GM21390 (cell line): ENCODE measurements around the gene SLC39A11.
"Not testable (repeated sequence)": the region's sequence is repeated elsewhere in the genome, so short reads cannot be mapped to it uniquely, and the experiment has no call there.

Source experiments
- ATAC-seq: cut with Tn5 transposase; IDR thresholded peaks from one replicate; pipeline ENCODE4 v1.9.1; 2021; ENCODE audit not compliant: unreplicated experiment

The SLC39A11 gene

DNA sequence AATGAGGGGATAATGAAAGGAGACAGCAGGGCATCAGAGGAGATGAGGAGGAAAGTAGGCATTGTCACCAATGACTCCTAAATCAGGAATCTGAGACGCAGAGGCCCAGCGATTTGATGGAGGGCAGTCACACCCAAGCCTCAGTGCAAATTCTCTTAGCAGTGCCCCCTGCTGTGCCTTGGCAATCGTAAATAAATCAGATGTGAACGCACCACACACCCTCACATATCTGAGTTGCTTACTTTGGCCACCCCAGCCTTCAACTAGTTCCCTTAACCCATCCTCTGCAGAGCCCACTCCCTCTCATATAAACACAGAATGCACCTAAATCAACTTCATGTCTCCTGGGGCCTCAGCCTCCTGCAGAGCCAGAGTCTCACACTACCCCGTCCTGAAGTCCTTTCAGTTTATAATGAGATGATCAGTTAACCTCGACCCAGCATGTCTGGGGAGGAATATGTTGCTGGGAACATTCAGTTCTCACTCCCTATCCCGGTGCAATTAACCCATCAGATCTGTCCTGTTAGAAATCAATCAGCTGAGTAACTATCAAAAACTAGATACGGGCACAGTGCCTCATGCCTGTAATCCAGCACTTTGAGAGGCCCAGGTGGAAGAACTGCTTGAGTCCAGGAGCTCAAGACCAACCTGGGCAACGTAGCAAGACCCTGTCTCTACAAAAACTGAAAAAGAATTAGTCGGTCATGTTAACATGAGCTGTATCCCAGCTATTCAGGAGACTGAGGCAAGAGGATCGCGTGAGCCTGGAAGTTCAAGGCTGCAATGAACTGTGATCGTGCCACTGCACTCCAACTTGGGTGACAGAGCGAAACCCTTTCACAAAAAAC, 78.4 kb downstream of the SLC39A11 start:
- no peak for ATAC-seq

DNA sequence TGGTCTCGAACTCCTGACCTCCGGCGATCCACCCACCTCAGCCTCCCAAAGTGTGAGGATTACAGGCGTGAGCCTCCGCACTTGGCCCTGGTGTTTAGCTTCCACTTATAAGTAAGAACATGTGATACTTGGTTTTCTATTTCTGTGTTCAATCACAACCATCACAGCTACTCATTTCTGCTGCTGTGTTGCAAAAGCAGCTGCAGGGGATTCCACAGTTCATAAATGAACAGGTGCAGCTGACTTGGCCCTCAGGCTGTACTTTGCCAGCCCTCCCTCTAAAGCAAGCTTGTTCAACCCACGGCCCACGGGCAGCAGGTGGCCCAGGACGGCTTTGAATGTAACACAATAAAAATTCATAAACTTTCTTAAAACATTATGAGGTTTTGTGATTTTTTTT, 79.2 kb downstream of the SLC39A11 start:
- no peak for ATAC-seq

DNA sequence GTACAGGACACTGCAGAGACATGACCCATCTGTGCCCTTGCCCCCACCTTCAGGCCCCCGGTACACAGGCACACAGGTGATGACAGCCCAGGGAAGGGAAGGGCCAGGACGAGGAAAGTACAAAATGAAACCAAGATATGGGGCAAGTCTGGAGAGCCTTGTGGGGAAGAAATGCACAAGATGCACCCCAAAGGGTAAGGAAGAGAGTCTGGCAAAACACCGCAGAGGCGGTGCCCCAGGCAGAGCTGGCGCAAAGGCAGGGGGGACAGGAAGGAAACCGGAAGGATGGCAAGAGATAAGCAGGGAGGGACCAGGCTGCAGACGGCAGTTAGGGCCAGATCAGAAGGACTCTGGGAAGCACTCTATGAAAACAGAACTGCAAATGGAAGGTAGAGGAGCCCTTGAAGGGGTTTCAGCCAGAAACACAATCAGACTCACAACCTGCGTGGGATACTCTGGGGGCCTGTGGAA, 81.4 kb downstream of the SLC39A11 start:
- ATAC-seq = no peak

DNA sequence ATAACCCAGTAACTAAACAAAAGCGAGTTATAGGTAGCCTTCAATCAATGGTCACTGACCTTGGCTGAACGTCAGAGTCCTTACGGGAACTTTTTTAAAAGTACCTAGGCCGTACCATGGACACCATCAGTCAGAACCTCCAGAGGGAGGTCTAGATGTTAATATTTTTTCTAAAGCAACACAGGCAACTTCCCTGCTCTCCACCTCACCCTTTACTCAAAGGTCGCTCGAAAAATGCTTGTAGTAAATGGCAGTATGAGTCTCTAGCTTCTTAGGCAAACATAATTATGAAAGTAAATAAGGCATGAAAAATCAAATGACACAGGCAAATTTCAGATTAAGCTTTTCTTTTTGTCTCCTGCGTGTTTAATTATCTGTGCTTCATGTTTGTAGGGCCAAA, 82.1 kb downstream of the SLC39A11 start:
- ATAC-seq = no peak

DNA sequence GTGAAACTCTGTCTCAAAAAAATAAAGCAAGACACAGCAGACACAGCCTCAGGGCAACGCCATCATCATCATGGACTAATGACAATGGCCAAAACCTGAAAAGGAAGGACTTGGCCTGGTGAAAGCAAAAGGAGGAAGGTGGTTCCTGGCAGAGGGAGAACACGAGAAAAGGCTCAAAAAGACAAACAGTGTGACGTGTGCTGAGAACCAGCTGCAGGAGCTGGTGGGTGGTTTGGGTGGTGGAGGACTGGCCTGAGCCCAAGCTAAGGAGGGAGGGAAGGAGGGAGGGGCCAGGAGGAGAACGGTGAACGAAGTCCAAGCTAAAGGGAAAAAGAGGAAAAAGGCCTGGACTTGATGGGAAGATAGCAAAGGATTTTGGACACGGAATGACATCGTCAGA, 85.1 kb downstream of the SLC39A11 start:
- ATAC-seq = no peak

DNA sequence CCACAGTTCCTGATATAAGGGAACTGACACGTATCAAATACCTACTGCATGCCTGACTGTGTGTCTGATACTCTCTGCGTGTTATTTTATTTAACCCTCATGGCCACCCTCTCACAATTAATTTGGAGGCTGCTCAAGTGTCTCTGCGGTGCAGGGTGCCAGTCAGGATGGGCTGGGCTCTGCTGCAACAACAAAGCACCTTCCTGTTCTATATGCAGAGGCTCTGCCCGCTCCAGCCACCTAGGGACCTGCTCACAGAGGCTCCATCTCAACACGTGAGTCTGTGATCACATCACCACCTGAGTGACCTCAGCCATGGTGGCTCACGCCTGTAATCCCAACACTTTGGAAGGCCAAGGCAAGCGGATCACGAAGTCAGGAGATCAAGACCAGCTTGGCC, 87.1 kb downstream of the SLC39A11 start:
- no peak for ATAC-seq

DNA sequence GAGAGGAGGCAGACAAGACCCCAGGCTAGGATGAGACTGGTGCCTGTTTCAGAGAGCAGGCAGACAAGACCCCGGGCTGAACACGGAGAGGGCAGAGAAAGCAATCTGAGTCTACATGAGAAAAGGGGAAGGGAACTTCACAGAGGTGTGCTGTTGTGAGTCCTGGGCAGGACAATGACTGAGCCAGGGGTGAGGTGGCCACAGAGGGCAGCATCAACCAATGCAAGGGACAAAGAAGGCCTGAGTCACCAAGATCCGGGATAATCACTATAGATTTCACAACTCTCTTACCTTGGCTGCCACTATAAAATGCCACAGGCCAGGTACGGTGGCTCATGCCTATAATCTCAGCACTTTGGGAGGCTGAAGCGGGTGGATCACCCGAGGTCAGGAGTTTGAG, 89.0 kb downstream of the SLC39A11 start:
- ATAC-seq = no peak

DNA sequence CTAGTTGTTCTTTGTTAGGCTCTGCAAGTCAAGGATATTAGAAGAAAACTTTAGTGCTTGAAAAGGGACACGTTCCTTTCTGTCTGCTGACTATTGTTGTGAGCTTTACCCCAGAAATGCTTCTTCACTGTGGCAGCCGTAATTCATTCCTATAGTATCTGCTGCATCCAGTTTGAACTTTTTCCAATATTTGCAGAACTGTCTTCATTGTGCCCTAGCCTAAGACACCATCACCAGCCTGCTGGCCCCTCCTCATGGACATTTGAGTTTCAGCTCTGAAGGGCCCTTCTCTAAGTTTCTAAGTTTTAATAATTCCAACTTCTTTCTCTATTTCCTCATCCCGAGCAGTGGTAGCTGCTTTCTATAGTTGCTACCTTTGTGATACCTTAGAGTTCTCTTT, 91.7 kb downstream of the SLC39A11 start:
- ATAC-seq = no peak

DNA sequence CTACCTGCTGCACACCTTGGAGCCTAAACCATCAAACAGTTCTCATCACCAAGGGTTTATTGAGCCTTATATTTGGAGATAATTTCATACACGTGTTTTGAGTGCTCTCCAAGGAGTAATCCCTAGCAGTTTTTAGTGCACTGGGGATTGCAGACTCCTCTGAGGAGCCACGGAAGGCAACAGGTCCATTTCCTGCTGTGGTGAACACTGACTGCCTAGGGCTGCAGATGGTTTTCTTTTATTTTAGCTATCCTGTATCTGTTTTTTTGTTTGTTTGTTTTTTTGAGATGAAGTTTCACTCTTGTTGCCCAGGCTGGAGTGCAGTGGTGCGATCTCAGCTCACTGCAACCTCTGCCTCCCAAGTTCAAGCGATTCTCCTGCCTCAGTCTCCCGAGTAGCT, 93.0 kb downstream of the SLC39A11 start:
- not testable (repeated sequence) for ATAC-seq

DNA sequence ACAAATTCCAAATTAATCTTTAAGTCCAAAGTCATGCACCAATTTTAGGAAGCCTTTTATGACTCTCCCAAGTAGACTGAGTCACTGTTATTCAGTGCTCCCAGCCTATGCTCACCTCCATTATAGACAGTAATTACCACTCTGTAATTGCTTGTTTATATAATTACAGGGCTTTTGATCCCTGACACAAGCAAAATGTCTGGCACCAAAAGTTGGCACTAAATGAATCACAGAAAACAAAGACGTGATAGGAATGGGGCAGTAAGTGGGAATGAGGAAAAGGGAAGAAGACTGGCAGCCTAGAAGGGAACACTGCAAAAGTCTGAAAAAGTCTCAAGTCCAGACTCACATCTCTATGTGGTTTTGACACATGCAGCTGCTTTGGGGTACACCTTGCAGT, 94.1 kb downstream of the SLC39A11 start:
- no peak for ATAC-seq

DNA sequence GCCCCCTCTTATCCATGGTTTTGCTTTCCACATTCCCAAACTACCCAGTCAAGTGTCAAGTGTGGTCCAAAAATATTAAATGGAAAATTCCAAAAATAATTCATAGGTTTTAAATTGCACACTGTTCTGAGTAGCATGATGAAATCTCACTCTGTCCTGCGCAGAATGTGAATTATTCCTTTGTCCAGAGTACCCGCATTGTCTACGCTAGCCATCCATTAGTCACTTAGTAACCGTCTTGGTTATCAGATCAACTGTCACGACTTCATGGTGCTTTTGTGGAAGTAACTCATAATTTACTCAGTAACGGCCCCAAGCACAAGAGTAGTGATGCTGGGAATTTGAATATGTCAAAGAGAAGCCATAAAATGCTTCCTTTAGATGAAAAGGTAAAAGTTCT, 94.9 kb downstream of the SLC39A11 start:
- no peak for ATAC-seq

DNA sequence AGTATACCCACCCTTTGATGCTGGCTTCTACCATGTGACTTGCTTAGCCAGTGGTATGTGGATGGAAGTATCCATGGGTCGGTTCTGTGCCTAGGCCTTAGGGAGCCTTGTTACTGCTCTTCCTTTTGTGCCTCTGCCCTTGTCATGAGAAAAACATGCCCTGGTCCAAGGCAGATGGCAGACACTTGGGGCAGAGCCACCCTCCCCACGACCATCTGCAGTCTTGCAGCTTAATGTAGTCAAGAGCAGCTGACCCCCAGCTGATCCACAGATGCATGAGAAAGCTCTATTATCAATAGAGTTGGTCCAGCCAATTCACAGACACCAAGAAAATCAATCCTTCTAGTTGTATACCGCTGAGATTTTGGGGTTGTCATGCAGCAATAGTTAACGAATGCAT, 95.7 kb downstream of the SLC39A11 start:
- no peak for ATAC-seq

DNA sequence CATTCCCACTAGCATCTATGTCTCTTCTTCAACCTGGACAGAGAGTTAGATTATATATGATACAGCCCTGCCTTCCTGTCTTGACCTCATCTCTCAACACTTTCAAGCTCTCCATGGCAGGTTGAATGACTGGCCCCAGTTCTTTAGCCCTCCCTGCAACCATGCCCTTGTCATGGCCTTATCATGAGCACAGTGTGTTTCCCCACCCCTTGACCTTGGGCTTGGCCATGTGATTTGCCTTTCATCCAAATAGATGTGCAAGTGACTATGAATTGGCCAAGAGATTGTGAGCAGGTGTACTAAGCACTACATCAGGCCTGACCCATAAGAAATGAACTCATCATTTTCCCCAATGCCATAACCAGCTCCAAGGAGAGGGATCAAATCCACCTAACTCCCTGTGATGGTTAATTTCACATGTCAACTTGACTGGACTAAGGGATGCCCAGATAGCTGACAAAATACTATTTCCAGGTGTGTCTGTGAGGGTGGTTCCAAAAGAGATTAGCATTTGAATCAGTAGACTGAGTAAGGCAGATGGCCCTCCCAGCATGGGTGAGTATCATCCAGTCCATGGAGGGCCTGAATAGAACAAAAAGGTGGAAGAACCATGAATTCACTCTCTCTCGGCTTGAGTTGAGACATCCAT, 97.4 kb downstream of the SLC39A11 start:
- no peak for ATAC-seq

DNA sequence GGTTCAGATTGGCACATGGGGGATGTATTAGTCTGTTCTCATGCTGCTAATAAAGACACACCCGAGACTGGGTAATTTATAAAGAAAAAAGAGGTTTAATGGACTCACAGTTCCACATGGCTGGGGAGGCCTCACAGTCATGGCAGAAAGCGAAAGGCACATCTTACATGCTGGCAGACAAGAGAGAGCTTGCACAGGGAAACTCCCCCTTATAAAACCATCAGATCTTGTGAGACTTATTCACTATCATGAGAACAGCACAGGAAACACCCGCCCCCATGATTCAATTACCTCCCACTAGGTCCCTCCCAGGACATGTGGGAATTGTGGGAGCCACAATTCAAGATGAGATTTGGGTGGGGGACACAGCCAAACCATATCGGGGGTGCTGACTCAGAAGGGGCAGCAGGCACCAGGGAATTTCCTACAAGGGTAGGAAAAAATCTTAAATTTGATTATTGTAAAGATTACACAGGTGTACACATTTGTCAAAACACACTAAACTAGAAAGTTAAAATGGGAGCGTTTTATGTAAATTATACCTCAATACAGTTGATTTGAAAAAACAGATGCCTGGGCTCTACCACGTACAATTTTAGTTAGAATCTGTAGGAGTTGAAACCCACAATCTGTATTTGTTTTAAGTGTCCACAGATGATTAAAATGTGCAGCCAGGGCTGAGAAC, 99.6 kb downstream of the SLC39A11 start:
- not testable (repeated sequence) for ATAC-seq

DNA sequence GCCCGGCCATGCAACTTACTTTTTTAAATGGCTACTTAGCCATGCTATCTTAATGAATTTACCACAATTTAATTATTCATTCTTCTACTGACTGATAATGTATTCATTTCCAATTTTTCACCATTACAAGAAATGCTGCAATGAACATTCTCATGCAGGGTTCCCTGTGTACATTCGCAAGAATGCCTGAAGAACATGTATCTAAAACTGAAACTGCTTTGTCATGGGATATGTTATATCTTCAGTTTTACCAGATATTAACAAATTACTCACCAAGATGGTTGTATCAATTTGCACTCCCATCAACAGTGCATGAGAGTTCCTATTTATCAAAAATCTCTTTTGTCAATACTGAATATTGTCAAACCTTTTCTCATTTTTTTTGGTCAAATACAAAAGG, 100.8 kb downstream of the SLC39A11 start:
- ATAC-seq = no peak

DNA sequence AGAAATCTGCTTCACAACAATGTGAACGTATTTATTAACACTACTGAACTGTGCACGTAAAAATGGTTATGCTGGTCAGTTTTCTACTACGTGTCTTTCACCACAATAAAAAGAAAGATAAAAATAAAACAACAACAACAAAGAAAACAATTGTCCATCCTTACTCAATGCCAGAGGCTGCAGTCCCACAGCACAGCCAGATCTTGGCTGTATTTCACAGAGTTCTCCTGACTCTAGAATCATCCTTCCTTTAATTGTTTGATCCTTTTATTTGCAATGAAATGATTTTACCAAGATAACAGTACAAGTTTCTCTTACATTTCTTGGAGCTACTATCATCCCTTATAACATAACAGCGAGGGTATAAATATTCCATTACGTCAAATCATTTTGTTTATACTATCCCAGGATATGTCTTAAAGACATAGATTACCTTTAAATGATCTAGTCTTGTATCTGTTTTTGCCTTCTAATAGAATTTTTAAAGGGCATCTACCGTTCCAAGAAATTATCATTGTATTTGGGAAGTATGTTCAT, 103.3 kb downstream of the SLC39A11 start:
- ATAC-seq = no peak

DNA sequence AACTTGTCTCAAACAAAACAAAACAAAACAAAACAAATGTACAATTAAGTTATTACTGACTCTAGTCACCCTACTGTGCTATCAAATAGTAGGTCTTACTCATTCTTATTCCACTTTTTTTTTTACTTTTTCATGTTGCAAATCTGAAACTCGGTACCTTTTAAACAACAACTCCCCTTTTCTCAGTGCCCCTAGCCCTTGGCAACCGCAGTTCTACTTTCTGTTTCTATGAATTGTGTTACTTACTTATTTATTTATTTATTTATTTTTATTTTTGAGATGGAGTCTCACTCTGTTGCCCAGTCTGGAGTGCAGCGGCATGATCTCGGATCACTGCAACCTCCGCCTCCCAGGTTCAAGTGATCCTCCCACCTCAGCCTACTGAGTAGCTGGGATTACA, 104.0 kb downstream of the SLC39A11 start:
- no peak for ATAC-seq

DNA sequence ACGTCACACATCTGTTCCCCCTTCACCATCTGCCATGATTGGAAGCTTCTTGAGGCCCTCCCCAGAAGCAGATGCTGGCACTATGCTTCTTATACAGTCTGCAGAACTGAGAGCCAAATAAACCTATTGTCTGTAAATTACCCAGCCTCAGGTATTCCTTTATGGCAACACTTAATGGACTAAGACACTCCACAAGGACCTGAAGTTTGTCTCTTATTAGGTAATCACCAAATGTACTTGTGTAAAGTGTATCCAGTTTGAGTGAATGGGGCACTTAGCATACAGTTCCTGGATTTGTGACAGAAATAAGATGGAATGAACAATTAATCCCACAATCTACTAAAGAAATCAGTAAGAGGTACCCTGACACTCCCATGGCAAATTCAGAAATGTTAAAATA, 105.3 kb downstream of the SLC39A11 start:
- no peak for ATAC-seq

DNA sequence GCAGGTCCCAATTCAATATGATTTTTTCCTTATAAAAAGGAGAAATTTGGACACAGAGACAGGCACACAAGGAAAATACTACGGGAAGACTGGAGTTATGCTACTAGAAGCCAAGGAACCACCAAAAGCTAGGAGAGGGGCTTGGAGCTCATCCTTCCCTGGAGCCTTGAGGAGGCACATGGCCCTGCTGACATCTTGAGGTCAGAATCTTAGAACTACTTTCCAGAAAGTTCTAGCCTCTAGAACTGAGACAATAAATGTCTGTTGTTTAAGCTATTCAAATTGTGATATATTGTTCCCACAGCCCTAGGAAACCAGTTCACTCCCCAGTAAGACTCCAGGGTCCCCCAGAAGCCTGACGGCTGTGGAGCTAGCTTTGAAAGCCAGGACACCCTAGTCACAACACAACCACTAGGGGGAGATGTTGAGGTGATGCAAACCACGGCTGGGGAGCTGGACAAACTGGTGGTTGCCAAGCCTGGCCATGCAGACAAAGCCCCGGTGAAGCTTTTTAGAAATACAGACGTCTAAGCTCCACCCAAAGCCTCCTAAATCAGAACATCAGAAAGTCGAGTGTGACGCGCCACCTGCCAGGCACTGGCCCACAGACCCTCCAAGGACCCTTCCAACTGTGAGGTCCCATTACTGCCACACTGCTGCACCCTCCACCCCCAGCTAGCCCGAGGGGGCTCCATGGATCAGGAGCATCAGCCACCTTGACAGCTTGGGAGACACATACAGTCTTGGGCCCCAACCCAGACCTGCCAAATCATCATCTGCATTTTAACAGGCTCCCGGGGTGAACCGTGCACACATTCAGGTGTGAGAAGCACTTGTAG, 106.4 kb downstream of the SLC39A11 start:
- ATAC-seq = peak; percentile 89

DNA sequence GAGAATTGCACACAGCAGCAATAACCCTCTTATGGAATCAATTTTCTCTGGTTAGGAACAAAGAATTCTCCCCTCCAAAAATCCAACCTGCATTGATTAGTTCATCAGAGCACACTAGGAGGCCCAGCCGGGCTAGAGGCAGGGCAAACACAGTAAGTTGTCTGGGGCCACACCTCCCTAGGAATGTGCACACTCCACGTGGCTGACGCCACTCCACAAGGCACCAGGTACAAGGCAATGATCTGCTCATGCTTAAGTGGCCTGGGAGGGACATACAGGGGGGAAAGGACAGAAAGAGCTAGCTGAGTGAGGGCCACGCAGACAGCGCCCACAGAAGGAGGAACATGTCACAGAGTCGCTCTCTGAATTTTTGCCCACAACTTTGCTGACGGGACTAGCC, 107.6 kb downstream of the SLC39A11 start:
- ATAC-seq = no peak
